ENCODE measurements around the gene UGT1A5. TPM values are rescaled to one million over a fixed set of nuclear protein-coding genes. Genes with fewer than 3 reads are reported as not detected.
A peak's percentile ranks its signal among the peaks of the same experiment; 100 is the strongest.

The UGT1A5 gene
- total and polyA plus RNA-seq, 4 experiments from 2014 or later, result not detected

- H3K27me3 Mint-ChIP-seq, result peaks cover 2 to 13% of the 10 kb centered on the region in 2 donors
- H3K4me1 ChIP-seq (ENCODE audit: insufficient read depth, low read length), result no peaks in the 10 kb centered on the region
- H3K36me3 ChIP-seq (ENCODE audit: insufficient read depth, low read length), result no peaks in the 10 kb centered on the region
- DNase-seq, result no peak
- no peak overlapping the region for H3K27ac ChIP-seq (ENCODE audit: low read depth, low read length)
- H3K9me3 Mint-ChIP-seq, result no peaks in the 10 kb centered on the region
- H3K36me3 Mint-ChIP-seq, result no peaks in the 10 kb centered on the region
- H3K4me1 Mint-ChIP-seq, result no peaks in the 10 kb centered on the region
- intact Hi-C loops (cut with micrococcal nuclease), result no loop called here
- no peak overlapping the region for H3K4me3 Mint-ChIP-seq
- CTCF ChIA-PET (ENCODE audit: partially characterized antibody), result no interaction called here
- H3K4me3 ChIP-seq (ENCODE audit: low read length in 2 of 2), result no peak overlapping the region
- no peak overlapping the region for H3K27ac Mint-ChIP-seq
- no peaks in the 10 kb centered on the region for H3K27me3 ChIP-seq (ENCODE audit: insufficient read depth, low read length)
- no peaks in the 10 kb centered on the region for H3K9me3 ChIP-seq (ENCODE audit: control insufficient read depth in 1 of 2, low read length in 2 of 2)
- POLR2A ChIA-PET (ENCODE audit: partially characterized antibody), result no interaction called here
Measured at GRCh38 chr2:233814056-233814835, 101.5 kb downstream of the UGT1A5 start.

- intact Hi-C loops (cut with micrococcal nuclease), result no loop called here
- no peaks in the 10 kb centered on the region for H3K9me3 Mint-ChIP-seq
- no peaks in the 10 kb centered on the region for H3K9me3 ChIP-seq (ENCODE audit: control insufficient read depth in 1 of 2, low read length in 2 of 2)
- DNase-seq, result no peak
- ChIA-PET POLR2A (ENCODE audit: partially characterized antibody) (no interaction called here), CTCF (ENCODE audit: partially characterized antibody) (no interaction called here)
- no peak overlapping the region for H3K27ac Mint-ChIP-seq
- H3K4me1 Mint-ChIP-seq, result no peaks in the 10 kb centered on the region
- no peaks in the 10 kb centered on the region for H3K36me3 ChIP-seq (ENCODE audit: insufficient read depth, low read length)
- no peaks in the 10 kb centered on the region for H3K27me3 ChIP-seq (ENCODE audit: insufficient read depth, low read length)
- no peak overlapping the region for H3K27ac ChIP-seq (ENCODE audit: low read depth, low read length)
- H3K27me3 Mint-ChIP-seq, result peaks cover 0 to 11% of the 10 kb centered on the region in 2 donors
- H3K4me3 Mint-ChIP-seq, result no peak overlapping the region
- no peak overlapping the region for H3K4me3 ChIP-seq (ENCODE audit: low read length in 2 of 2)
- no peaks in the 10 kb centered on the region for H3K36me3 Mint-ChIP-seq
- no peaks in the 10 kb centered on the region for H3K4me1 ChIP-seq (ENCODE audit: insufficient read depth, low read length)
Measured at GRCh38 chr2:233815861-233816260, 103.2 kb downstream of the UGT1A5 start.

DNA sequence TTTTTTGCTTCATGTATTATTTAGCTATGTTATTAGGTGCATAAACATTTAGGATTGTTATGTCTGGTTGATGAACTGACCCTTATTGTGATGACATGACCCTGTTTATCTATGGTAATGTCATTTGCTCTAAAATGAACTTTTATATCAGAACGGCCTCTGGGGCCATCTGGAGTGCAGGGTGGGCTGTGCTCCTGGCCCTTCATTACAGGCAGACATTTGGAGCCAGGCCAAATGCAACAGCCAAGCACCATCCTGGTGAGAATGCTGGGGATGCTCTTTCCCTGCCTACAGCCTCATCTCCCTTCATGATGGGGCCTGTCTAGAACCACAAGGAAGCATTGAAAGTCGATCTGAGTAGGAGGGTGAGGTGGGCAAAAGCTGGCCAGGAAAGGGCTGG lies 103.6 kb downstream of the UGT1A5 start:
- Mint-ChIP-seq H3K4me3 (no peak overlapping the region), H3K36me3 (no peaks in the 10 kb centered on the region), H3K27ac (no peak overlapping the region), H3K4me1 (no peaks in the 10 kb centered on the region), H3K27me3 (peaks cover 0 to 11% of the 10 kb centered on the region in 2 donors), H3K9me3 (no peaks in the 10 kb centered on the region)
- Histone ChIP-seq H3K4me1 (ENCODE audit: insufficient read depth, low read length) (no peaks in the 10 kb centered on the region), H3K36me3 (ENCODE audit: insufficient read depth, low read length) (no peaks in the 10 kb centered on the region), H3K9me3 (ENCODE audit: control insufficient read depth in 1 of 2, low read length in 2 of 2) (no peaks in the 10 kb centered on the region), H3K27me3 (ENCODE audit: insufficient read depth, low read length) (no peaks in the 10 kb centered on the region), H3K4me3 (ENCODE audit: low read length in 2 of 2) (no peak overlapping the region), H3K27ac (ENCODE audit: low read depth, low read length) (no peak overlapping the region)
- no peak for DNase-seq
- CTCF ChIA-PET (ENCODE audit: partially characterized antibody), result no interaction called here
- intact Hi-C loops (cut with micrococcal nuclease), result no loop called here
- POLR2A ChIA-PET (ENCODE audit: partially characterized antibody), result no interaction called here

- Mint-ChIP-seq H3K4me3 (no peak overlapping the region), H3K4me1 (no peaks in the 10 kb centered on the region), H3K27me3 (peaks cover 0 to 11% of the 10 kb centered on the region in 2 donors), H3K36me3 (no peaks in the 10 kb centered on the region), H3K9me3 (no peaks in the 10 kb centered on the region), H3K27ac (no peak overlapping the region)
- Histone ChIP-seq H3K4me3 (ENCODE audit: low read length in 2 of 2) (no peak overlapping the region), H3K9me3 (ENCODE audit: control insufficient read depth in 1 of 2, low read length in 2 of 2) (no peaks in the 10 kb centered on the region), H3K27ac (ENCODE audit: low read depth, low read length) (no peak overlapping the region), H3K4me1 (ENCODE audit: insufficient read depth, low read length) (no peaks in the 10 kb centered on the region), H3K36me3 (ENCODE audit: insufficient read depth, low read length) (no peaks in the 10 kb centered on the region), H3K27me3 (ENCODE audit: insufficient read depth, low read length) (no peaks in the 10 kb centered on the region)
- no peak for DNase-seq
- ChIA-PET CTCF (ENCODE audit: partially characterized antibody) (no interaction called here), POLR2A (ENCODE audit: partially characterized antibody) (no interaction called here)
- intact Hi-C loops (cut with micrococcal nuclease), result no loop called here
Measured at GRCh38 chr2:233816771-233817170, 104.1 kb downstream of the UGT1A5 start.

GRCh38 chr2:233817361-233817911 lies 104.7 kb downstream of the UGT1A5 start:
- Mint-ChIP-seq H3K9me3 (no peaks in the 10 kb centered on the region), H3K27ac (peak overlapping the region in 1 of 7 donors; percentile 74), H3K27me3 (peaks cover 0 to 11% of the 10 kb centered on the region in 2 donors), H3K4me1 (no peaks in the 10 kb centered on the region), H3K36me3 (no peaks in the 10 kb centered on the region), H3K4me3 (no peak overlapping the region)
- CTCF ChIA-PET (ENCODE audit: partially characterized antibody), result no interaction called here
- DNase-seq, result no peak
- Histone ChIP-seq H3K4me1 (ENCODE audit: insufficient read depth, low read length) (no peaks in the 10 kb centered on the region), H3K27ac (ENCODE audit: low read depth, low read length) (no peak overlapping the region), H3K4me3 (ENCODE audit: low read length in 2 of 2) (no peak overlapping the region), H3K27me3 (ENCODE audit: insufficient read depth, low read length) (no peaks in the 10 kb centered on the region), H3K36me3 (ENCODE audit: insufficient read depth, low read length) (no peaks in the 10 kb centered on the region), H3K9me3 (ENCODE audit: control insufficient read depth in 1 of 2, low read length in 2 of 2) (no peaks in the 10 kb centered on the region)
- POLR2A ChIA-PET (ENCODE audit: partially characterized antibody), result no interaction called here
- intact Hi-C loops (cut with micrococcal nuclease), result no loop called here

GRCh38 chr2:233817995-233818638 lies 105.4 kb downstream of the UGT1A5 start:
- no peaks in the 10 kb centered on the region for H3K36me3 Mint-ChIP-seq

GRCh38 chr2:233818639-233819621 lies 106.2 kb downstream of the UGT1A5 start:
- CTCF ChIA-PET (ENCODE audit: partially characterized antibody), result no interaction called here
- no peak overlapping the region for H3K27ac Mint-ChIP-seq
- no peaks in the 10 kb centered on the region for H3K9me3 Mint-ChIP-seq
- no peak overlapping the region for H3K27ac ChIP-seq (ENCODE audit: low read depth, low read length)
- intact Hi-C loops (cut with micrococcal nuclease), result no loop called here
- H3K4me1 ChIP-seq (ENCODE audit: insufficient read depth, low read length), result no peaks in the 10 kb centered on the region
- no peaks in the 10 kb centered on the region for H3K36me3 Mint-ChIP-seq
- no peaks in the 10 kb centered on the region for H3K27me3 ChIP-seq (ENCODE audit: insufficient read depth, low read length)
- no peak for DNase-seq
- no peak overlapping the region for H3K4me3 ChIP-seq (ENCODE audit: low read length in 2 of 2)
- no peaks in the 10 kb centered on the region for H3K36me3 ChIP-seq (ENCODE audit: insufficient read depth, low read length)
- H3K27me3 Mint-ChIP-seq, result peaks cover 1 to 11% of the 10 kb centered on the region in 2 donors
- no peaks in the 10 kb centered on the region for H3K4me1 Mint-ChIP-seq
- H3K4me3 Mint-ChIP-seq, result no peak overlapping the region
- no peaks in the 10 kb centered on the region for H3K9me3 ChIP-seq (ENCODE audit: control insufficient read depth in 1 of 2, low read length in 2 of 2)
- POLR2A ChIA-PET (ENCODE audit: partially characterized antibody), result no interaction called here

More at GRCh38 chr2:233817995-233818638, 105.4 kb downstream of the UGT1A5 start:
- ChIA-PET POLR2A (ENCODE audit: partially characterized antibody) (no interaction called here), CTCF (ENCODE audit: partially characterized antibody) (no interaction called here)
- H3K27ac Mint-ChIP-seq, result peak overlapping the region in 1 of 7 donors; percentile 57
- Histone ChIP-seq H3K27ac (ENCODE audit: low read depth, low read length) (no peak overlapping the region), H3K27me3 (ENCODE audit: insufficient read depth, low read length) (no peaks in the 10 kb centered on the region), H3K36me3 (ENCODE audit: insufficient read depth, low read length) (no peaks in the 10 kb centered on the region), H3K4me3 (ENCODE audit: low read length in 2 of 2) (no peak overlapping the region), H3K4me1 (ENCODE audit: insufficient read depth, low read length) (no peaks in the 10 kb centered on the region), H3K9me3 (ENCODE audit: control insufficient read depth in 1 of 2, low read length in 2 of 2) (no peaks in the 10 kb centered on the region)
- no peaks in the 10 kb centered on the region for H3K9me3 Mint-ChIP-seq
- no peak overlapping the region for H3K4me3 Mint-ChIP-seq
- no peaks in the 10 kb centered on the region for H3K4me1 Mint-ChIP-seq
- no peak for DNase-seq
- H3K27me3 Mint-ChIP-seq, result peaks cover 0 to 11% of the 10 kb centered on the region in 2 donors
- intact Hi-C loops (cut with micrococcal nuclease), result no loop called here
